ENCODE measurements around the gene AK8. TPM values are rescaled to one million over a fixed set of nuclear protein-coding genes. Genes with fewer than 3 reads are reported as not detected.

Gene AK8
- total RNA-seq, 1 donor from 2014 or later: 1.1 TPM

DNA sequence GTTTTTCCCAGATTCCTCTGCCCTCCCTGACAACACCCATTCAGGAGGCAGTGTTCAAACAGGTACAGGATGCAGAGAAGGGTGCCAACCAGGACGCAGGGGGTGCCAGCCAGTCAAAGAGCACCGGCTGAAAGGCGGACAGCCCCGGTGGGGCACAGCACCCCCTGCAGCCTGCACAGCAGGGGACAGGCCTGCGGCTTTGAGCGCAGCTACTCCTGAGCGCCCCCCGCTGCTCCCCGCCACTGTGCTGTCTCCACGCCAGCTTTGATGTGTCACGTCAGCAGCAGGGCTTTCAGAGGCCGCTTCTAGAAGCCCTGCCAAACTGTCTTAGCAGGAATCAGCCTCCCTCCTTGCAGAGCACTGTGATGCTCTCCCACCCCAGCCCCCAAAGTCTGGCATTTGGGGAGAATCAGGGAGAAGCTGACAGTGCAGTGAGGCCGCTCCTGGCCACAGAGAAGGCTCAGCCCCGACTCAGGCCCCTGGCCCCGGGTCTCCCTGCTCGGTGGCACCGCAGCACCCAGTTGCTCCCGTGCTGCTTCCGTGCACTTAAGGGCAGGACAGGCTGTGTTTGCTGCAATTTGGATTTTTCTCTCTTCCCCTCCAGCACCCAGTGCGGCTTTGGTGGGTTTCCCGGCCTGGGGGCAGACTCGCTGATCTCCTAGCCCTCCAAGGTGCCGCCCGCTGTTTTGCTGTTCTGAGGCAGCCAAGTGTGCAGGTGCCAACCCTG is 20.3 kb downstream of the AK8 start:
- no peak for DNase-seq

GRCh38 chr9:132857031-132857430 is 21.1 kb downstream of the AK8 start:
- no peak for DNase-seq

- no peak for DNase-seq
These were observed 22.2 kb downstream of the AK8 start for GRCh38 chr9:132855904-132856303.

GRCh38 chr9:132854832-132855231 is 23.3 kb downstream of the AK8 start:
- no peak for DNase-seq

GRCh38 chr9:132853482-132853881 is 24.6 kb downstream of the AK8 start:
- no peak for DNase-seq

DNA sequence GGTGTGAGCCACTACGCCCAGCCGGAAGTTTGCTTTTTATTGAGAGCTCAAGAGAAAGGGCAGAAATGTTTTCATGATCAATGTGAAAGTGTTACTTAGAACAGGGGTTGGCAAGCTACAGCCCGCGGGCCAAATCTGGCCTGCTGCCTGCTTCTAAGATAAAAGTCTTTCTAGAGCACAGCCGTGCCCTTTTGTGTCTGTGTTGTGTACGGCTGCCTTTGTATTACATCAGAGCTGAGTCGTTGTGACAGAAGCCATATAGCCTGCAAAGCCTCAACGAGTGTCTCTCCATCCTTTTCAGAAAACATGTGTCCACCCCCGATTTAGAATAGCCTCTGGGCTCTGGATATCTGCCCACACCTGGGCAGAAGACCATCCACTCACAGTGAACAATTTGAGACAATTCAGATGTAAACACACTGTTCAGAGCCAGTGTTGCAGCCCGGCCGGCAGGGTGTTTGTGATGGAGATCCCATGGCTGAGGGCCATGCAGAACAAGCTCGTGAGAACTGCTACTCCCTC is 28.8 kb downstream of the AK8 start:
- DNase-seq: no peak

DNA sequence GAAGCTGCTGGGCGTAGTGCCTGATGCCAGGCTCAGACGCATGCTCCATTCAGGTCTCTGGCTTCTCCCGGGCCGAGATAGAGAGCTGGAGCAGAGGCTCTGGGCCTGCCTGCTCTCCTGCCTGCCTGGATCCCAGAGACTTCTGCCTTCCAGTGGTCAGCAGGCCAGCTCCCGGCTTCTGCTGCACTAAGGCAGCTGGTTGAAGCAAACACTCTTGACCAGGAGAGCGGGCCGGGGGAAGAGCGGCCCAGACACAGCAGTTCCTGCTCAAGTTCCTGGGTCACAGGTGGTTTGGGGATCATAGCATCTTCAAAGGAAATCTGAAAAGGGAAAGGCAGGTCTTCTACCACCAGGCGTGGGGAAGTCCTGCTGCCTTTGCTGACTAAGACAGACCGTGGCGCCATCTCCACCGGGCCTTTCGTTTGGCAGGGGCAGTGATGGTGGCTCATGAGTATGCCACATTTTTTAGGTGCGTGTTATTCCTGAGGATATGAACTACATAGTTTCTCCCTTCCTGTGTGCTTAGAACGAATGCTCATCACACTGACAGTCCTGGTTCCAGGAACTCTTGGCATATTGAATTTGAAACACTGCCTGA is 31.1 kb downstream of the AK8 start:
- no peak for DNase-seq

DNA sequence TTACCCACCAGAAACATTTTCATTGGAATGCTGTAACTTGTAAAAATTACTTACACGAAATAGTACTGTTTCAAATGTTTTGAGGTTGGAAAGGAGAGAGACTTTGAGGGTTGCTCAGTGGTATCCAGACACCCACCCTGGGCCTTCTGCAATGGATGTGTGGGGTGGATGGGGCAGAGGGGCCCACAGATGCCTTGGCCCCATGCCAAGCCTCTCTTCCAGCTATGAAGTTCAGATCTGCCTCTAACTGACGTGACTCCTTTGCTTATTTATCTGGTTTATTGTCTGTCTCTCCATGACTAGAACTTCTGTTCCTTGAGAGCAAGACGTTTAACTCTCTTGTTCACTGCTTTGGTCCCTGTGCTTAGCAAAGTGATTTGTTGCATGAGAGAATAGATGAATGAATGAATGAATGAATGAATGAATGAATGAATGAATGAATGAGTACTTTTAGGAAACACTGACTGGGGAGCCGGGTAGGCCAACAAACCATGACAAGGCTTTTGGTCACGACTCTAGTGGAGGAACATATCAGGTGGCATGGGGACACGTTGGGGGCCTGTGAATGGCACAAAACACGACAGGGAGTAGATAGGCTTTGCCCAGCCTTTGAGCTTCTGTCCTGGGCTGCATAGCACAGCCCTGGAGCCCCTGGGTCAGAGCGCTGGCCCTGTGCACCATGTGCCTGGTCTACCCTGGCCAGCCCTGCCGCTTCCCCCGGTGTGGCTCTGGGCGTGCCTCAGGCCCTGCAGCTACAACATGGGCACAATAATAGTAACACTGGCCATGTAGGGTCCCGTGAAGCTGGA is 31.8 kb downstream of the AK8 start:
- DNase-seq: no peak

DNA sequence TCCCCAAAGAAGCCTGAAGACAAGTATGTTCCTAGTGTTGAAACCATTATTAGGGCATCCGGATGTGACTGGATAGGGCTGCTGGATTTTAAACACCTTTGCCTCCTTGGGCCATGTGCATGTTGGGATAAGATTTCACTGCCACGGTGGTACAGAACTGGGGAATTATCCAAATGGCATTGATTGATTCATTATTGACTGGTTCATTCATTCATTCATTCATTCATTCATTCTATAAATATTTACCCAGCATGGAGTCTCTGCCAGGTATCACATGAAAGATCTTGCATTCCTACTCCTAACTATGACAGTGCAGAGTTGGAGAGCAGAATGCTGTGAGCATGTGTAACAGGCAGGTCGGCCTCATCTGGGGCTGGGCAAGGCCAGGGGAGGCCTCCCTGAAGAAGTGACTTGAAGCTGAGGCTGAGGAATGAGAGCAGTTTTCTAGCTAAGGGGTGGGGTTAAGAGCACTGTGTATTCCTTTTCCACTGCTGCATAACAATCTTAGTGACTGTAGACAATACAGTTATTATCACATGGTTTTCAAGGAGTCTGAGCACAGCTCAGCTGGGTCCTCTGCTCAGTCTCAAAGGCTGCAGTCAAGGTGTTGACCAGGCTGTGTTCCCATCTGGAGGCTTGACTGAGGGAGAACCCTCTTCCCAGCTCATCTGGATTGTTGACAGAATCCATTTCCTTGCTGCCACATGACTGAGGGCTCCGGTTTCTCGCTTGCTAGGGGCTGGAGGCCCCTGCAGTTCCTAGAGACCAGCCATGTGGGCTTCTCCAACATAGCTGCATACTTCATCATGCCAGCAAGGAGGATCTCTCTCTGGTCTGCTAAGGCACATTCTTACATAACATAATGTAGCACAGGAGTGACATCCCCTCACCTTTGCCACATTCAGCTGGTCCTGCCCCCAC is 35.7 kb downstream of the AK8 start:
- DNase-seq: no peak

DNA sequence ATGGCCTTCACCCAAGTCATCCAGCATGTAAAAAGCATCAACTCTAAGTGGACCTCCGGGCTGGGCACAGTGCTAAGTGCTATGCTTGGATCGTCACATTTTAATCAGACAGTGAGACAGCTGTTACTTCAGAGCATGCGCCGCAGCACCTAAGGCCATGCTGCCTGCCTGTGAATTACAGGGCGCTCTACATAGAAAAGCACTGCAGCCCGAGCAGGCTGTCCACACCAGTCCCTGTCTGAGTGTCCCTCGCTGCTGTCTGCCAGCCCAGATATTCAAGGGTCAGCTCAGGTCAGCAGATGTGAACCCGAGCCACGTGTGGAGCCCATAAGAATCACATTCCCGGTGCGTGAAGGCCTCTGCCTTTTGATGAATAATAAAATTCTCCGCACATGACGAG is 37.1 kb downstream of the AK8 start:
- no peak for DNase-seq

GRCh38 chr9:132838291-132838690 is 39.8 kb downstream of the AK8 start:
- no peak for DNase-seq

- DNase-seq: no peak
These were observed 40.4 kb downstream of the AK8 start for GRCh38 chr9:132837501-132838286.

- DNase-seq: no peak
These were observed 43.7 kb downstream of the AK8 start for GRCh38 chr9:132834343-132834742.

DNA sequence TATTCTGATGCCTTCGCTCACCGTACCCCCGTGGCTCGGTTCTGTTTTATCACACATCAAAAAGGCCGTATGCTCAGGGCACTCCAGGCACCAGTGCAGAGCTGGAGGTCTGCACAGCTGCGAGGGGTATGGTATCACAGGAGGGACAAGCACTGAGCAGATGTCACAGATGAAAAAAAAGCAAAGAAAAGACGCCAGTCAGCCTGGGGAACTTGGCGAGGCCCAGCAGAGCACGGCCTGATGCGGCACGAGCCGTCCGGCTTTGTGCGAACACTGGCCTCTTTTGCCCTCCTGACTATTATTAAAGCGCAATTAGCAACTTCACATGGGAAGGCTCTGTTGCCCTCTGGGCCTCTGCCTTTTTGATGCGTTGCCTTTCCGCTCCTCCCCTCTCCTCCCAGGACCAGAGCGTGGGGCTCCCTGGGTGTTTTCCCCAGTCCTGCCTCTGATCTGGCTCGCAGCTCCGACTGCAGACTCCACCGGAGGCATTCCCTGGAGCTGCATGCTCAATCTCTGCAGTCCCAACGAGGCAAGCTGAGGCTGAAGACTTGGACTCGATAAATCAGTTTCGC is 44.4 kb downstream of the AK8 start:
- DNase-seq: no peak

DNA sequence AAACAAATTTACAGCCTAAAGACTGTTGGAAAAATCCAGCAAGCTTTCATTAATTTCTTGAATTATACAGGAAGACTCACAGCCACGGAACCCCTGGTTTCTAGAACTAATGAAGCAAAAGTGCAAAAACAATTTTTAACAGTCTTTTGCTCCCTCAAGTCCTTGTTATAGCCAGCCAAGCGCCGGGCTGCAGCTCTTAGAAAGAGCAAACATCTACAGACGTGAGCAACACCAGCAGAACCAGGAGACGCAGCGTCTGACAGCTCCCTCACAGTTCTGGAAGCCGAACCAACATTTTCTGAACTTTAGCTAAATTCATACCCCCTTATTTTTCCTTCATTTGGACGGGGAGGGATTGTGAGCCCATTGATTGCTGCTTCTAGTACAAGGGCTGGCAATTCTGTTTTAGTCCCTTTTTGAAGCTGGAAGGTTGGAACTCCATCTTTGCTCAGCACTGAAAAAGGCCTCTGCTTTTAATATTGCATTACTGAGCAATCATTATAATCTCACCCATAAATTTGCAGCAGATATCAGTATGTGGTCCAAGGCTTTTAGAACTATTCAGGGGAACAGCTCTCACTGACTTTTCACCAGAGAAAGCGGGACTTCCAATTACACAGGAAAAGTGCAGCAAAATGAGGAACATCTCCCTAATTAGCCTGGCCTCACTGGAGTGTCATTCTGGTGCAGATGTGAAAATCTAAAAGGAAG is 45.8 kb downstream of the AK8 start:
- DNase-seq: no peak

GRCh38 chr9:132828201-132828770 is 49.8 kb downstream of the AK8 start:
- DNase-seq: no peak

- DNase-seq: no peak
These were observed 50.7 kb downstream of the AK8 start for GRCh38 chr9:132827366-132827765.

GRCh38 chr9:132826621-132827365 is 51.3 kb downstream of the AK8 start:
- DNase-seq: no peak

GRCh38 chr9:132826131-132826530 is 52.0 kb downstream of the AK8 start:
- no peak for DNase-seq
